ENCODE data around the gene RXRB.
"Not testable (repeated sequence)": the region's sequence is repeated elsewhere in the genome, so short reads cannot be mapped to it uniquely, and the experiment has no call there.

The RXRB gene

DNA sequence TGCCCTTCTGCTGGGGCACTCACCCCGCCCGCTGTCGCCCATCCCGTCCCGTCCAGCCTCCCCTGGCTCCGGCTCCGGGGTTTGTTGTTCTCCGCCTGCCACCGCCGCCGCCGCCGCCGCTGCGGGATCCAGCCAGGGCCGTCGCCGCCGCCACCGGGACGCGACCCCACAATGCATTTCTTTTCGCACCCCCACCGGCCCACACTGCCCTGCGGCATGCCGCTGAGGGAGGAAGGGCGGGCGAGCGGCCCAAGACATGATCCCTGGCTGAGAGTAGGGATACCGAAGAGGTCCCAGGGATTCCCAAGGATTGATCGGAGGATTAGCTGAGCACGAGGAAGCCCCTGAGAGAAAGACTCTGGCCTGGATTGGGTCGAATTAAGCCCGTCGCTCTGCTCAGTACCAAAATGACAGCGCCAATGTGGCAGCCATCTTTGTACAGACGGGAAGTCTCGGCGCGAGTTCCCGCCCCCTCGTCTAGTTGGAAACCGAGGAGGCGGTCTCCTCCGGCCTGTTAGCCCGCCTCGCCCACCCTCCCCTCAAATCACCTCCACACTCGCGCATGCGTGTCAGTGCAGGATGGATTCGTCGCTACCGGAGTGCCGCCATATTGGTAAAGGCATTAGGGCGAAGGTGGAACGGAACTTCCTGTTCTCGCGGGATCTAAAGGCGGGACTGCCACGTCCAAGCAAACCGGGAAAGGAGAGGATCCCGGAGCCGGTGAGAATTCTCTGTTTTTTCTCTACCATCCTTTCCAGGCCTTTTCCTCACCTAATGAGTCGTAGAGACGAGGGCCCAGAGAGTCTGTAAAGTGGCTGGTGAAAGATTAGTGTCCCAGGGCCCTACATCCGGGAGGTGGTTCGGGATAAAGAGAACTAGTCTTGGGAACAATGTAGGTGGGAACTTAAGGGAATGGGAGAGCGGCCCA is at the start of gene RXRB, which contains the start of gene SLC39A7:
Gene RXRB (minus strand): TSS at position 447 of the 928 bp plus-strand sequence. CDS start 189 bp downstream, at position 258.
Gene SLC39A7 (plus strand): TSS at position 649 of the 928 bp plus-strand sequence. CDS start 379 bp downstream, outside the sequence.
- peak; percentile 99 for DNase-seq

DNA sequence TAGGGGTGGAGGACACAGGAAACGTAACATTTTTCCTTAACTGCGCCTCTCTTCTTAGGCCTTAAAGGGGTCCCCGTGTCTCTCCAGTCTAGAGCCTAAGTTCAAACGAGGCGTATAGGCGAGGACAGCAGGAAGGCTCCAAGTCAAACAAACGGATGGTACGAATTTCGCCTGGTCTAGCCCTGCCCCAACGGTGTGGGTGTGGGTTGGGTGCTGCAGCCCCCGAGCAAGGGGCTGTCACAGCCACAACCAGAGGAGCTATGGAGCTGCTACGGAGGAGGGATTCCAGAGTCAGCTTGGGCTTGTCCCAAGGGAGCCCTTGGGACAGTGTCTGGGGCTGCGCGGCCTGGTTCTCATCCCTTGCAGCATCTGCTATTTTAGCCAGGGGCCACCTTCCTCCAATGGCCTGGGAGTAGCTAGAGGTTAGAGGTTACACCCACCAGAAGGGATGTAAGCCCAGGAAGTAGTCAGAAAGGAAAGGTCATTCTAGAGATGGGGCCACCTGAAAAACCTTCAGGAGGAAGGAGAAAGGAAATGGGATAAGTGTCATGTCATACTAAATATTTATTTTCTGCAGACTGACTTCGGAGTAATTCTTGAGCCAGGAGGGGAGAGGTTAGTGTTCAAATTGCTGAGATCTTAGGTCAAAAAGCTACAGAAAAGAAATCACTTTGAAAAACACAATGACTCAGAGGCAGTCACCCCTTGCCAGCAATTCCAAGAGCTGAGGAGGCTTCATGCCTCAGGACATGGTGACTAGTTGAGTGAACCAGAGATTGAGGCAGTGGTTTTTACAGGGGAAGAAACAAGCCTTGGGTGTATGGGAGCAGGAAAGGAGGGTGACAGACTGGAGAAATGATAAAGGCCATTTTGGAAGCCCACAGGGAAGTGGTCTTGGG is 49.5 kb upstream of the RXRB start:
- peak; percentile 4 for DNase-seq

DNA sequence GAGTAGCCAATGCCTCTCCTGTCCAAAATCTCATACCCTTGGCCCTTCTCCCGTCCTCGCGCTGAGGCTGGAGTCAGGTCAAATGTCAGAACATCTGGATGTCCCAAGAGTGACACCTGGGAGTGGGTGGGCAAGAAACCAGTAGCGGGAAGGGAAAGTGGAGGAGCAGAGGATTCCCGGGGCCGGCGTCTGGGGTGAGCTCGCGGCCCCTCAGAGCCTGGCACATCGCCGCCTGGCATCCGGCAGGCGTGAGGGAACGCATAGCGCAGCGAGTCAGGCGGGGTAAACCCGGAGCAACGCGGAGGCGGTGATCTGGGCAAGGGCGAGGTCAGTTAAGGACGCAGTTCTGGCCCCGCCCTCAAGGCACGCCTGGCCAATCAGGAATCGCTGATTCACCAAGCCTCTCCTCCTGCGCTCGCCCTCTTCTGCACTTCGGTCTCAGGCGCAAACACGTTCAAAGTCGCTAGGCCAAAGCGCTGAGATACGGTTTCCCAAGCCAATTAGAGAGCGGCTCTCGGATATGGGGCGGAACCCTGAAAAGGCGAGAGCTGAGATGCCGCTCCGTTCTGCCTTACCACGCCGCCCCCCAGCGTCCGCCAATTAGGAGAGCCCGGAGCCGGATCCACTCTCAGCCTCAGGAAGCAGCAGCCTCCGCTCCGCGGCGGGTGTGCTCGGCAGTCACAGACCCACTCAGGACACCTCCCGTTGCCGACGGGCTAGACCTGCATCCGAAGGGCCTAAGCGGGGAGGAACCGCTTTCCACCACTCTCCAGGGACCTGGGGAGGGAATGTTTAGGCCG is 48.7 kb upstream of the RXRB start:
- peak; percentile 91 for DNase-seq

DNA sequence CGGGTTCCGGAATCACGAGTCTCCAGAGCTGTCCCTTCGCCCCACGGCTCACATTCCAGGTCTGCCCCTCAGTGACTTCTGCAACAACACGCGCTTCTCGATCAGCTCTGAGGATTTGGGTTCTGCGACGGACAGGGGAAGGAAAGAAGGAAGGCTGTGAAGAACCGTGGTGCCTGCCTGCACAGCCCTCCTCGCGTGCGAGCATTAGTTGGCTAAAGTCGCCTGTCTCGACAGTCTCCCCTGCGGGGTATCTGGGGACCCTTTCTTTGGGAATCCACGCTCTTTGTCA is 48.1 kb upstream of the RXRB start:
- no peak for DNase-seq

DNA sequence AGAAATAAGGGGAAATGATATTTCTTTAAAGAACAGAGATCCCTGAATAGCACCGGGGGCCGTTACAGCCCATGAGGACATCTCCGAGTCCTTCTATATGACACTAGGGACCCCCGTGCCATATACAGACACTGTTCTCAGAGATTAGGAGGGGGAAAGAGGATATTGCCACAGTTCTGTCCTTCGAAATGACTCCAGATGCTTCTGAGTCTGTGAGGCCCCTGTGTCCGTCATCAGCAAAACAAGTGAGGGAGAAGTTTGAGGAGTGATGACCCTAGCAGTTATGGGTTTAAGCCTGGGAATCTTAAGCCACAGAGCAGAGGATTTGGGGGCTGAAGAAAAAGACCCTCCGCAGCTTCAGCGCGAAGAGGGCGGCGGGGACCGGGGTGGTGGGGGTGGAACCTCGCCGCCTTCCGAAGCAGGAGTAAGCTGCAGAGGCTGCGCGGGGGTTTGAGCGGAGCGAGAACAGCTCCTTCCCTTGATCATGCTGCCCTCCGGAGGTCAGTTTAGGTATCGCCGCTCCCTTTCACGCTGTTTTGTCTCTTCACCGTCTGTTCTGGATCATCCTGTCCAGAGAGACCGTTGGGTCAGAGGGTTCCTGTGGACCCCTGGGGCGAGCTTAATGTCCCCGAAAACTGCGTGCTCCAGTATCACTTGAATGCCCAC is 47.6 kb upstream of the RXRB start:
- peak; percentile 92 for DNase-seq

DNA sequence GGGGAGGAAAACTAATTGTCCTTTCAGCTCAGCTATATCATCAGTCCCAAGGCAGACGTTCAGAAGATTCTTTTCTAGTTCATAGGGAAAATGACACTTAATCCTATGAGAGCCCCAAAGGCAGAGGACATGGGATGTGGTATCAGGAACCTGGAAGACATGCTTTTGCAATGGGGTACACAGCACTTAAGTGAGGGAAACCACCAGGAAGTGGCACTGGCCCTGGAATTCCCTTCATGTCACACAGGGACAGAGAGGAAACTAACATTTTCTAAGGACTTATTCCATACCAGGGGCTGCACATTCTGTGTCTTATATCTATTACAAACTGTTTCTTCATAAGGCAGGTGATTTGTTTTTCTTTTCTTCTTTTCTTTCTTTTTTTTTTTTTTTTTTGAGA is 43.0 kb upstream of the RXRB start:
- no peak for DNase-seq

DNA sequence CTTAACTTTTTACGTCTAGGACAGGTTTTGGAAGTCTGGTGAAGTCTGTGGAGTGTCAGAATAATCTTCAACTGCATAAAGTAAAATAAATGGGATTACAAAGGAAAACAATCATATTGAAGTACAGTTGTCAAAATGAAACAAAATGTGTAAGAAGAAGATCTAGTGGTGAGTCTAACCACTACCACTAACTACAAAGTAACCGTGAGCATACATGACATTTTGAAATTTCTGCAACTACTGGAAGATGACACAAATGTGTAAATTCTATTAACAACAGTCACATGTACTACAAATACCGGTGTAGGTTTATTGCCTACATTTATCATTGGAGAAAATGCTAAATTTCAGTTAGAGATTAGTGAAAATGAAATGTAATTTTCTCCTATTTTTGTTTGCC is 41.5 kb upstream of the RXRB start:
- DNase-seq, result no peak

DNA sequence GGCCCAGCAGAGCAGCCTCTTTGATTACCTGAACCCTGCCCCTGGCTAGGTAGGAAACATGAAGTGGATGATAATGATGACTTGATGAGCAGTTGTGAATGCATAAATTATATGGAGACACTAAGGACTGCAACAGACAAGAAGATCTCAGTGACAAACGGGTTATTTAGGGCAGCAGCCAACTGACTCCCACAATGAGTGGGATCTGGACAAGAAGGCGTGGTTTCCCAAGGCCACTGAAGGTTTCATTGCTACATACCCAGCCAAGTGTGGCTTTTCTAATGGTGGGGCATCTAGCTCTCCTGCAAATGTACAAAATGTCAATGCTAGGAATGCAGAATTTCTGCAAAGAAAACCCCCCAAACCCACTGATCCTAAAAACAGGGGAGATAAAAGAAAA is 37.3 kb upstream of the RXRB start:
- DNase-seq, result no peak

DNA sequence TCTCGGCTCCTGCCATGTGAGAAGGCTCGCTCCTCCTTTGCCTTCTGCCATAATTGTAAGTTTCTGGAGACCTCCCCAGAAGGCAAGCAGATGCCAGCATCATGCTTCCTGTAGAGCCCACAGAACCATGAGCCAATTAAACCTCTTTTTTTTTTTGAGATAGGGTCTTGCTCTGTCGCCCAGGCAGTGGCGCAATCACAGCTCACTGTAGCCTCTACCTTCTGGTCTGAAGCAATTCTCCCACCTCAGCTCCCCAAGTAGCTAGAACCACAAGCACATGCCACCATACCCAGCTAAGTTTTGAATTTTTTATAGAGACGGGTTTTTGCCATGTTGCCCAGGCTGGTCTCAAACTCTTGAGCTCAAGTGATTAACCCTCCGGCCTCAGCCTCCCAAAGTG is 36.4 kb upstream of the RXRB start:
- no peak for DNase-seq

DNA sequence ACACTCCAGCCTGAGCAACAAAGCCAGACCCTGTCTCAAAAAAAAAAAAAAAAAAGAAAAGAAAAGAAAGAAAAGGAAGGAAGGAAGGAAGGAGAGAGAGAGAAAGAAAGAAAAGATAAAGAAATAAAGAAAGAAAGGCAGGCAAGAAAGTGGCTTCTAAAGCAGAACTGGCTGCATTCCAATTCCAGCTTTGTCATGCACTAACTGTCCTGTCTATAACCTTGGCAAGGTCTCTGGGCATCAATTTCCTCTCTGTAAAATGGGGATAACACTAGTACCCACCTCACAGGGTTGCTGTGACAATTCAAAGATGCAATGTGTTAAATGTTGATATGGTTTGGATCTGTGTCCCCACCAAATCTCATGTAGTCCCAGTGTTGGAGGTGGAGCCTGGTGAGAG is 35.9 kb upstream of the RXRB start:
- DNase-seq, result no peak

DNA sequence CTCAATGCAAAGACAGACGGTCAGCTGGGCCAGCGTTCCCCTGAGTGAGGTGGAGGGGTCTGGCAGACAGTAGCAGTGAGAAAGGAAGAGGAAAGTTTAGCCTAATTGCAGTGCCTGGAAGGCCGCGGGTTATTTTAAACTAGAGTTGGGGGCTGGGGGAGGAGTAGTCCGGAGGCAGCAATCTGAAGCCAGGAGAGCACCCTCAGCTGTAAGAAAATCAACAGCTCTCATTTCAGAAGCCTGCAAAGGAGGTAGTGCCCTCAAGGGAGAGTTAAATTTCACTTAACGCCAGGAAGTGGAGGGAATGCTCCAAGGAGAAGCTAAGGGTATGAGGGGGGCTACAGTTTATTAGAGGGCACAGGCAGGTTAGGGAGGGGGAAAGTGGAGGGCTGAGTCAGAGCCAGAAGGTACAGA is 34.8 kb upstream of the RXRB start:
- DNase-seq, result no peak

DNA sequence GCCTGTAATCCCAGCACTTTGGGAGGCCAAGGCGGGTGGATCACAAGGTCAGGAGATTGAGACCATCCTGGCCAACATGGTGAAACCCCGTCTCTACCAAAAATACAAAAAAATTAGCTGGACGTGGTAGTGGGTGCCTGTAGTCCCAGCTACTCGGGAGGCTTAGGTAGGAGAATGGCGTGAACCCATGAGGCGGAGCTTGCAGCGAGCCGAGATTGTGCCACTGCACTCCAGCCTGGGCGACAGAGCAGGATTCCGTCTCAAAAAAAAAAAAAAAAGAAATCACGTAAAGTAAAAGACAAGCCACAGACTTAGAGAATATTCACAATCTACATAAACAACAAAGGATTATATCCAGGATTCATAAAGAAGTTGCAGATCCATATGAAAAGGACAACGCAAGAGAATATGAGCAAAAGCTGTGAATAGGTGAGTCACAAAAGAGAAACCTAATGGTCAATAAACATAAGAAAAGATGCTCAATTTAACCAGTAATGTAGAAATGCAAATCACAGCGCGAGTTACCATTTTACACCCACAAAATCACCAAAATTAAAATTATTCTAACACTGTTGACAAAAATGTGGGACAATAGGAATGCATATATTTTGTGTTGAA is 26.1 kb upstream of the RXRB start:
- DNase-seq, result not testable (repeated sequence)

DNA sequence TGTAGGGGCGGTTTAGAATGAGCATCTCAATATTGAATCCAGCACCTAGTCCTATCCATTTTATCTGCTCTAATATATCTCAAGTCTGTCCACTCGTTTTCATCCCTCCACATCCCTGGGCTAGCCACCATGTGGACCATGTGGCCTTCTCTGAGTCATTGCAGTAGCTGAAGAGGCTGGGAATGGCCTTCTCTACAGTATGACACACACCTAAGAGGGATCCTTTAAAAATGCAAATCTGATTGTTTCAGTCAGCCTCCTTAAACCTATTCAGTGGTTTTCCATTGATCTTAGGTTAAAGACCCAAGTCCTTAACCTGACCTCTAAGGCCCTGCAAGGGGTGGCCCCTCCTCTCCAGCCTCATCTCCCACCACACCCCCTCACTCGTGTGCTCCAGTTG is 17.2 kb upstream of the RXRB start:
- no peak for DNase-seq

DNA sequence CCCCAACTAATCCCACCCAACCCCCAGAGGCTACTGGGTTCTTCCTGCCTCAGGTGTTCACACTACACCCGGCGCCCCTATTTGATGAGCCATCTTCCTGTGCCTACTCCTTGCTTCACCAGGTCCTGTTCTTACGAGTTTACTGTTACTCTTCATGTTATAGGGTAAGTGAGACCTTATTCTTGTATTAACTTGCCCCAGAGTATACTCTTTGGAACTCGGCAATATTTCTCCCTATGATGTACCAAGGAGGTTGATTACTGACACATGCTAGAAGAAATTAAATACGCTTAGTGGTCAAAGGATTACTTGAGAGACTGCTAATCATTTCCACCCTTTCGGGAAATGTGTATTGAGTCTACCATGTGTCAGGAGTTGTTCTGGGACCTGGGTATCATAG is 16.8 kb upstream of the RXRB start:
- no peak for DNase-seq

DNA sequence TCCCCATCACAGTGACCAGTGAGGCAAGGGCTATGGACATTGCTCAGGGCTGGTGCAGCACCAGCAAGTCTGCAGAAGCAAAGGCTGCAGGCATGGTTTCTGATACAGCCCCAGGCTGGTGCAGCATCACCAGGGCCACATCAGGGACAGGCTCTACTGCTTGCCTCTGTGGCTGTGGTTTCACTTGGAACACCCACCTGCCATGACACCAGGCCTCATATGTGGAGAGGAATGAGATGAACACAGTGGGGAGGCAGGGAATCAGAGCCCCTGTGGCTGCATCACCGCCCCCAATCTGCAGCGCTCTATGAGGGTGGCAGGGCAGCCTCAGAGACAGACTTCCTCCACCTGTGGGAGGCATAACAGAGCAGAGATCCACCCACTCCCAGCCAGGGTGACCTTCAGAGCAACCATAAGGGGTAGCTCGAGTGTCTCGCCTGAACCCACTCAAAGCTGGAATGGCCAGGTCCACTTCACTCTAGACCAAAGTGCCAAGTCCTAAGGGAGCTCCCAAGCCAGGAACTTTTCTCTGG is 15.7 kb upstream of the RXRB start:
- no peak for DNase-seq

DNA sequence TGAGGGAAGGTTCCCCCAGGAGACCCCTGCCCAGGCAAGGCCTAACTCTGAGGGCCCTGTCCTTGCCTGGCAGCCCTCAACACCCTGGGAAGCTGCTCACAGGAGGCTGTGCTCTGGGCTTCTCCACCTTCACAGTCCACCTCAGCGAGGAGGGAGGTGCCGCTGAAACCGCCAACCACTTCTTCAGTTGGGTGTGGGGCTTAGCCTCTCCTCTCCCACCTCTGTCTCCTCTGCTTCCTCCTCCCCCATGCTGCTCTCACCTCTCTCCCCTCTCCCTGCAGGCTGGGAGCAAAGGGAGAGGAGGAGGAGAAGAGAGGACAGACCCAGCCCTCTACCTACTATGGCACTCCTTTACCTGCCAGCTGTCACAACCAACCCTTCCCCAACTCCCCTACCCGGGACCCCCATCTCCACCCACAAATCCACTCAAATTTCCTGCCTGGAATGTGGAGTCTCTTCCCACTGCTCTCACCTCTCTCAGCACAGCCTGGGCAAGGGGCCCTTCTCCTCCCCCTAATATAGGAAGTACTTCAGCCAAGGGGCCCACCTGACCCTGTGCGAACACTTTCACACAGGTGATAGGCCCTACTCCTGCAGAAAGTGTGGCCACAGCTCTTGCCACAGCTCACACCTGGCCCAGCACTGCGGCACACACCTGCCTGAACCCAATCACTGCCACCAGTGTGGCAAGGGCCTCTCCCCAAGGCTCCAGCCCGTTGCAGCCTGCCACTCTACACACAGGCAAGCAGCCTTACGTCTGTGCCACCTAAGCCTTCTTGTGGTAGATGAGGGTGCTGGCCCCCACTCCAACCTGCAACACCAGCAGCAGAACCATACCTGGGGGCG is 15.0 kb upstream of the RXRB start:
- DNase-seq, result no peak

DNA sequence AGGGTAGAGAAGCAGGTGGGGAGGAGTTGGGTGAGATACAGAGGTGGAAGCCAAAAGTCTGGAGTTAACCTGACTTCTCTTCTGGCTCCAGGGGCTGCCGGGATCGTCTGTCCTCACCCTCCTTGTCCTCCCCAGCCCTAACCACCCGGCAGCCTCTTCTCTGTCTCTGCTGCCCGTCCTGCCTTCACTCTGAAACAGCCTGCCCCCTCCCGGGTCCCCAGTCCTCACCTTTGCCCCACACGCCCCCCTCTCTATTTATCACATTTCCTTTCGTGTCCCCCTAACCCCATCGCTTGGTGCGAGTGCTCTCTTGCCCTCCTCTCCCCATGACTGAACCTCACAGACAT is 13.5 kb upstream of the RXRB start:
- no peak for DNase-seq

DNA sequence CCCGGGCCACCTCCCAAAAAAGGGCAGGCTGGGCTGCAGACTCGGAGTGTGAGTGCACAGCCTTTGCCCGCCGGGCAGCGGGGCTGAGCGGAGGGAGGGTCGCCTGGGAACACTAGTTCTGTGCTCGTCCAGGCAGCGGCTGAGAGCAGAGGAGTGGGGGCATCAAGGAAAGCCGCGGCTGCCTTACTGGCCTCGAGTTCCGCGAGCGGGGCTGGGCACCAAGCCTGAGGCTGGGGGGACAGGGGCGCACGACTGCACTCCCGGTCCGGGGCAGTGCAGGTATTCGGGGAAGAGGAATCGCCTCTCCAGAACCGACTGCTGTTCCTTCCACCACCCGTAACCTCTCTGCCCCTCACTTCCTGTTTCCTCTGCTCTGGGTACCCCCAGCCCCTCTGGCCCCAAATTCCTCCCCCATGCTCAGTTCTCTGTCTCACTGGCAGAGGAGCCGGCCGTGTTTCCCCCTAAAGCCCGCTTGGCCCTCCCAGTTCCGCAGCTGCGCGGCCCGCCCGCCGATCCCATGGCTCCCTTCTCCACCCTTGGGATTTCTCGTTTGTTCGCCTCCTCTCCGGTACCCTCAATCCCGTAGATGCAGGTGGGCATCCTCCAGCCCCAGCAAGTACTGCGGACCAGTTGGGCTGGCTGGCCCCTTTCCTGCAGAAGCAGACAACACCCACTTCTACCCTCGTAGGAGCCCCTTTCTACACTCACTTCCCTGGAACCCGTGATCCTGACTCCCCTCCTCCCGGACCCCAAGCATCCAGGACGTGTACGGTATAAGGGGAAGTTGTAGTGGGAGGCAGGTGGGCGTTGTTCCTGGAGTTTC is 12.9 kb upstream of the RXRB start:
- no peak for DNase-seq

DNA sequence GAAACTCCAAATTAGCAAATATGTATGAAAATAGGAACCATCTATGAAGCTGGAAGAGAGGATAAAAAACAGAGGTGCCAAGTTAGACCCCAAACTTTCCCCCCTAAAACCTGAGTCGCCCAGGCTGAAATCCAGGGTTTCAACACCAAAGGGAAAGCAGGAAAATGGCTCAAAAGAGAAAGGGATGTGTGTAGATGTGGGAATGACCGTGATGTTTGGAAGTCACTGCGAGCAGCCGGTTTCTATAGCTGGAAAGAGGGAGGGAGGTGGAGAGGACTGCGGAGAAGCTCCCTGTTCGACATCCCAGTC is 12.3 kb upstream of the RXRB start:
- no peak for DNase-seq
